HG03520 (cell line): ENCODE measurements around the gene RNASE9.
"Not testable (repeated sequence)": the region's sequence is repeated elsewhere in the genome, so short reads cannot be mapped to it uniquely, and the experiment has no call there.

Experiments used
- ATAC-seq: cut with Tn5 transposase; IDR thresholded peaks from one replicate; pipeline ENCODE4 v1.9.1; 2021; ENCODE audit warnings: mild to moderate bottlenecking, moderate library complexity; ENCODE audit not compliant: unreplicated experiment

Gene RNASE9

DNA sequence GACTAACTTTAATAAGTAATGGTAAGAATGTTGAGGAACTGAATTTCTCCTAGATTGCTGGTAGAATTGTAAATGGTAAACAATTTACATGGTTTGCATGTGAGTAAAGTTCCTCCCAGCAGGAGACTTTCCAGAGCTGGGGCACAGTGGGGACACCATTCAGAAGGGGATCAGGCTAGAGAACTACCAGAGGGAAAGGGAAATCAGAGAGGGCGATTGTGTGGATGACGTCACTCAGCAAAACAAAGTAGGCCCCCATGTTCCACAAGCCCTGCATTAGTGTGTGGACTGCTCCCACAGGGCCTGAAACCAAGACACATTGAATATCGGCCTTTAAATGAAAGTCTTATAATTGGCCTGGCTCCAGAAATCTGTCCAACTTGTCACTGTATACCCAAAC lies 17.5 kb upstream of the RNASE9 start:
- no peak for ATAC-seq

GRCh38 chr14:20572382-20572990 lies 11.6 kb upstream of the RNASE9 start:
- not testable (repeated sequence) for ATAC-seq

GRCh38 chr14:20570720-20571119 lies 9.9 kb upstream of the RNASE9 start:
- not testable (repeated sequence) for ATAC-seq

DNA sequence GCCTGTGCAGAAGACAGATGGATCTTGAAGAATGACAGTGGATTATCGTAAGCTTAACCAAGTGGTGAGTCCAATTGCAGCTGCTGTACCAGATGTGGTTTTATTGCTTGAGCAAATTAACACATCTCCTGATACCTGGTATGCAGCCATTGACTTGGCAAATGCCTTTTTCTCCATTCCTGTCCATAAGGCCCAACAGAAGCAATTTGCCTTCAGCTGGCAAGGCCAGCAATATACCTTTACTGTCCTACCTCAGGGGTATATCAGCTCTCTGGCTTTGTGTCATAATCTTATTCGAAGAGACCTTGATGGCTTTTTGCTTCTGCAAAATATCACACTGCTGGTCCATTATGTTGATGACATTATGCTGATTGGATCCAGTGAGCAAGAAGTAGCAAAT lies 9.0 kb upstream of the RNASE9 start:
- ATAC-seq, result not testable (repeated sequence)

- ATAC-seq, result no peak
These were observed 8.2 kb upstream of the RNASE9 start for GRCh38 chr14:20569066-20569465.

DNA sequence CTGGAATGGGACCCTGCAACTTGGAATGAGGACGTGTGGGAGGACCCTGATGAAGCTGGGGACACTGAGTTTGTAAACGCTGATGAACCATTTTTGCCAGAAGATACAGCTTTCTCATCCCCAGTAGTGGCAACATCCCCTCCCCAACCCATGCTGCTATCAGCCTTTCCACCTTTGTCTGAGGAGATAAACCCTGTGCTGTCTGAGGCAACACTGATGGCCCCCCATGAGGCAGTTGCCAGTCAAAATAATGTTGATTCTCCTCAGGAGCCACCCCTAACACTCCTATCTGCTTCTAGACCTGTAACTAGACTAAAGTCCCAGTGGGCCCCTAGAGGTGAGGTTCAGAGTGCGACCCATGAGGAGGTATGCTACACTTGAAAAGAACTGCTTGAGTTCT lies 7.5 kb upstream of the RNASE9 start:
- no peak for ATAC-seq

DNA sequence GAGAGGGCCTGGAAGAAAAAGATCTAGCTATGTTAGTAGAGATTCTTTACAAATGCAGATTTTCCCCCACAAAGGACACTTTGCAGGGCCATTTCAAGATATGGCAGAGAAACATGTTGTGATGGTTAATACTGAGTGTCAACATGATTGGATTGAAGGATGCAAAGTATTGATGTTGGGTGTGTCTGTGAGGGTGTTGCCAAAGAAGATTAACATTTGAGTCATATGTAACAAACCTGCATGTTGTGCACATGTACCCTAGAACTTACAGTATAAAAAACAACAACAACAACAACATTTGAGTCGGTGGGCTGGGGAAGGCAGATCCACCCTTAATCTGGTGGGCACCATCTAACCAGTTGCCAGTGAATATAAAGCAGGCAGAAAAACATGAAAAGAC lies 6.4 kb upstream of the RNASE9 start:
- not testable (repeated sequence) for ATAC-seq

DNA sequence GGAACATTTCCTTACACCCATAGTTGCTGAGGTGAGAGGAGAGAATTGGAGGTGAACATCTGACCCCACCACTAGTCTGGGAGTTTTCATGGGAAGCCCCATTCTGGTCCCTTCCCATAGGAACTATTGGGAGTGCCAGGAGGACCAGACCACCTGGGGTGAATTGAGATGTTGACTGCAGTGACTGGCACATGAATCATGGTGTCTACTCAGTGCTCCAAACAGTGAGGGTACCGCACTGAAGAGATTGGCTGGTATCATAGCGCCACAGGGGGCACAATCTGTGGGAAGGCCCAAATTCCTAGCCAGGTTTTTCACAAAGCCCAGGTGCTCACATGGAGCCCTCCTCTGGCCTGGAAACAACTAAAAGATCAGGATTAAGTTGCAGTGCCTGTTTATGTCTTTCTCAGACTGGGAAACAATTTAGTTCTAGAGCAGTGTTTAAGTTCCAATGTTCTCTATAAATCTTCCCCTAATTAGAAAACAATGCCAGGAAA lies 3.7 kb upstream of the RNASE9 start:
- ATAC-seq, result no peak

DNA sequence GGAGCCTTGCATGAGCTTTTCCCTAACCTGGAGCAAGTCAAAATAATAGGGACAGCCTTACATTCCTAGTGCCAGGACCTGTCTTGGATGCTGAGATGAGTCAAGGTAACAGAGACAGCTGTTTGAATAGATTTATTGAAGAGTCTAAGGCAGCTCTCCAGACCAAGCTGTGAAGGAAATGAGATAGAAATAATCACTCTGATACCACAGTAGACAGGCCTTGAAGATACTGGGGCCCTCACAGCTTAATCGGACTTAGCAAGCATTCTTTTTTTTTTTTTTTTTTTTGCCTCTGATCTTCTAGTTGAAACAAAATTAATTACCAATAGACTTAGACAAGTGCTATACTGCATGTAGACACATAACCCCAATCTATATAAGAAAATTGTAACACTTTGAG lies 3.1 kb upstream of the RNASE9 start:
- no peak for ATAC-seq

DNA sequence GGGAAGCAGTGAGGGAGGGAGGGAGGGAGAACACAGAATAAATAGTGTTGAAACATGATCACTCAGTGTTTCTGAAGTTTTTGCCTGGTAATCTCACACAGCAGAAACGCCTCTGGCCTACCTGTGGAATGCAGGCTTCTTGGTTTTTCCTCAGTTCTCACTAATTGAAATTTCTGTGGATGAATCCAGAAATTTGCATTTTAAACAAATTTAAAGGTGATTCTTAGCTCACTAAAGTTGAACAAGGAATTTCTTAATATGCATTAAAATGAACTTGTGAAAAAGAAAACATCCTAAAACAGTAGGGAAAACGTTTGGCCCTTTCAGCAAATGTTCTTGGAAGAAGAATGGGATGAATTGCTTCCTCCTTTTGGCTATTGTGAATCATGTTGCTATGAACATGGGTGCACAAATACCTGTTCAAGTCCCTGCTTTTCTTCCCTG lies 1.4 kb downstream of the RNASE9 start:
- no peak for ATAC-seq

GRCh38 chr14:20557212-20557542 lies 3.7 kb downstream of the RNASE9 start:
- ATAC-seq, result no peak

DNA sequence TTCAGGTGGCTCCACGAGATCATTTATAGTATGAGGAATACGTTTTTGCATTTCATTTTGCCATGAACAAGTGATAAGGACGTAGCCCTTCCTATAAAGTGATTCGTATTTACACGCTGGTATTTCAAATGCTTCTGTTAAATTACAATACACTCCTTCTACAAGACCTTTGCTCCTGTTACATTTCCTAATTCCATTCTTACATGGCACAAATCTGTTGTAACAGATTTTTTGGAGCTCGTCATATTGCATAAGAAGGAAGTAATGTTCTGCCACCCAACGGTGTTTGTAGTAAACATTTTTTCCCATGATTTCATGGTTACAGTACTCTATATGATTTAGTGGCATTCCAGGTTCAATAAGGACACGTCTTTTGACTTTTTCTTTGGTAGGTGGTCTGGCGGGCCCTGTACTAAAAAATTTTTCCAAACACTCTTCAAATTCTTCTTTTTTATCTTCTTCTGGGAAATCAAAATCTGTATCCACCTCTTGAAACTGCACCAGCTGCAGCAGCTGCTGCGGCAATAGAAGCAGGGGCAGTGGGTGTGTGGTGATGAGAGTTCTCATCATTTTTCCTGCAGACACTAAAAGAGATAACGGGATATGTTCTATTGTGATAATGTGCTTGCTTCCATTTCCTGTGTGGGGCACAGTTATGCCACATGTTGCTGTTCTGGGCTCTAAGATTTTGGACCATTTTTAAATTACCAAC lies 4.2 kb downstream of the RNASE9 start:
- ATAC-seq, result no peak

GRCh38 chr14:20555845-20556244 lies 5.0 kb downstream of the RNASE9 start:
- no peak for ATAC-seq

- no peak for ATAC-seq
These were observed 7.8 kb downstream of the RNASE9 start for GRCh38 chr14:20553024-20553423.

- no peak for ATAC-seq
These were observed 9.2 kb downstream of the RNASE9 start for GRCh38 chr14:20551606-20552005.

- ATAC-seq, result no peak
These were observed 9.9 kb downstream of the RNASE9 start for GRCh38 chr14:20550926-20551325.

GRCh38 chr14:20548414-20549158 lies 12.3 kb downstream of the RNASE9 start:
- no peak for ATAC-seq

DNA sequence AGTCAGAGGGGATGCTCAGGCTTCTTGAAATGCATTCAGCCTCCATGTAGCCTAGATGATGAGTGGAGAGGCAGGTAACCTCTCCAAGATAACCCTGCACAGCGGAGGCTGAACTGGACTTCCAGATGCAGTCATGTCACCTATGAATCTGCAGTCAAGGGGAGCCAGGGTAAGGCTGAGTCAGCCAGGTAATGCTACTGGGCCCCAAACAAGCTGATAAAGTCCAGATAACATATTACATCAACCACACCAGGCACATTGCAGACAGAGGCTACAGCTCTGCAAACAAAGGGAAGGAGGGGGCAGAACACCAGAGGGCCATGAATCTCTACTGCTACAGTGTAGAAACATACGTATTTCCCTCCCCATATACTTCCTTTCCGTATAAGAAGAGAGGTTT lies 14.0 kb downstream of the RNASE9 start:
- ATAC-seq, result no peak

DNA sequence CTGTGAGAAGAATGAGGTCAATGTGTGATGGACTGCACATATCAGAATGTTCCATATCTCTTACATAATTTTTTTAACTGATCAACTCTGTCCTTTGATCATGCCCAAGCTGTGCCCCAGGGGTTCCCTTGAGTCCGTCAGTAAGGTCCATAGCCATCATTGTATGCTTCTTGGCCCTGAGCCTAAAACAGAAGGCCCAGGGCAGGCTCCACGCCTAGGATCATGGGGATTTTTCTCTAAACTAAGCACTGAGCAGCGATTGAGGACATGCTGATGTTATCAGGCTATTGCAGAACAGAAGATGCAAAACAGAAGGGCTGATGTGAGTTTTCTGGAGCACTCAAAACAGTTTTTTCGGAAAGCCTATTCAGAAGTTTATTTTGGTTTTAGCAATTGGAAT lies 20.9 kb downstream of the RNASE9 start:
- ATAC-seq, result no peak

GRCh38 chr14:20530771-20531571 lies 29.9 kb downstream of the RNASE9 start:
- ATAC-seq, result no peak

DNA sequence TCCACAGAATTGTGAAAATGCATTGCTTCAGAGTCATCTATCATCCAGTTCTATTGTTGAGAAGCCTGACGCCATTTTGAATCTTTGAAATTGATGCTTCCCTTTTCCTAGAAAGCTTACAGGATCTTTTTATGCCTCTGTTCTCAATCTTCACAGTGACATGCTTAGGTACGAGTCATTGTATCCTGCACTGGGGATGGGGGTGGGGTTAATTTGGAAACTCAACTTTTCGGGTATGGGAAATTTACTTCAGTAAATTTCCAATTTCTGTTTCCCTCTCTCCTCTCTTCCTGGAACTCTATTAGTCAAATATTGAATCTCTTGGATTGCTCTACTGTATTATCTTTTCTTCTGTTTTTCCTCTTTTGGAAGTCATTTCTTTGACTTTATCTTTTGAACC lies 31.0 kb downstream of the RNASE9 start:
- no peak for ATAC-seq
